Neural cell (in vitro differentiated cells): ENCODE results near the gene BLOC1S1.

Experiments used
- EP300 ChIP-seq: fragments of 450-650 bp; conservative IDR thresholded peaks from 2 replicates; pipeline ENCODE4 v1.6.1; 2014; ENCODE audit warnings: antibody characterized with exemption, mild to moderate bottlenecking, moderate library complexity; ENCODE audit not compliant: poor library complexity, severe bottlenecking
- RAD21 ChIP-seq: fragments of 450-650 bp; conservative IDR thresholded peaks from 2 replicates; pipeline ENCODE4 v1.6.1; 2014; ENCODE audit warnings: antibody characterized with exemption, mild to moderate bottlenecking, moderate library complexity
- TF ChIP-seq, protein P1 (sequence below): fragments of 450-650 bp; IDR thresholded peaks from 2 replicates; pipeline ENCODE4 v1.5.1; 2014; ENCODE audit warnings: antibody characterized with exemption, mild to moderate bottlenecking, moderate library complexity; ENCODE audit not compliant: poor library complexity, severe bottlenecking

GRCh38 chr12:55707841-55708694 lies 7.8 kb upstream of the BLOC1S1 start, which contains the start of gene ITGA7:
- TF ChIP-seq EP300 (no peak), RAD21 (no peak)
- TF ChIP-seq, protein P1, sequence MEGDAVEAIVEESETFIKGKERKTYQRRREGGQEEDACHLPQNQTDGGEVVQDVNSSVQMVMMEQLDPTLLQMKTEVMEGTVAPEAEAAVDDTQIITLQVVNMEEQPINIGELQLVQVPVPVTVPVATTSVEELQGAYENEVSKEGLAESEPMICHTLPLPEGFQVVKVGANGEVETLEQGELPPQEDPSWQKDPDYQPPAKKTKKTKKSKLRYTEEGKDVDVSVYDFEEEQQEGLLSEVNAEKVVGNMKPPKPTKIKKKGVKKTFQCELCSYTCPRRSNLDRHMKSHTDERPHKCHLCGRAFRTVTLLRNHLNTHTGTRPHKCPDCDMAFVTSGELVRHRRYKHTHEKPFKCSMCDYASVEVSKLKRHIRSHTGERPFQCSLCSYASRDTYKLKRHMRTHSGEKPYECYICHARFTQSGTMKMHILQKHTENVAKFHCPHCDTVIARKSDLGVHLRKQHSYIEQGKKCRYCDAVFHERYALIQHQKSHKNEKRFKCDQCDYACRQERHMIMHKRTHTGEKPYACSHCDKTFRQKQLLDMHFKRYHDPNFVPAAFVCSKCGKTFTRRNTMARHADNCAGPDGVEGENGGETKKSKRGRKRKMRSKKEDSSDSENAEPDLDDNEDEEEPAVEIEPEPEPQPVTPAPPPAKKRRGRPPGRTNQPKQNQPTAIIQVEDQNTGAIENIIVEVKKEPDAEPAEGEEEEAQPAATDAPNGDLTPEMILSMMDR = no peak
